Measurements from ENCODE around the gene SLC9A7. TPM values are rescaled to one million over a fixed set of nuclear protein-coding genes. Genes with fewer than 3 reads are reported as not detected.

SLC9A7 gene
- 8.0 and 63.2 TPM in 2 replicates for total RNA-seq (ENCODE audit: low replicate concordance)

- H3K4me3 ChIP-seq (ENCODE audit: low read depth, low read length) = peak within 1 kb of the TSS; percentile 73
- TF ChIP-seq, protein P1, sequence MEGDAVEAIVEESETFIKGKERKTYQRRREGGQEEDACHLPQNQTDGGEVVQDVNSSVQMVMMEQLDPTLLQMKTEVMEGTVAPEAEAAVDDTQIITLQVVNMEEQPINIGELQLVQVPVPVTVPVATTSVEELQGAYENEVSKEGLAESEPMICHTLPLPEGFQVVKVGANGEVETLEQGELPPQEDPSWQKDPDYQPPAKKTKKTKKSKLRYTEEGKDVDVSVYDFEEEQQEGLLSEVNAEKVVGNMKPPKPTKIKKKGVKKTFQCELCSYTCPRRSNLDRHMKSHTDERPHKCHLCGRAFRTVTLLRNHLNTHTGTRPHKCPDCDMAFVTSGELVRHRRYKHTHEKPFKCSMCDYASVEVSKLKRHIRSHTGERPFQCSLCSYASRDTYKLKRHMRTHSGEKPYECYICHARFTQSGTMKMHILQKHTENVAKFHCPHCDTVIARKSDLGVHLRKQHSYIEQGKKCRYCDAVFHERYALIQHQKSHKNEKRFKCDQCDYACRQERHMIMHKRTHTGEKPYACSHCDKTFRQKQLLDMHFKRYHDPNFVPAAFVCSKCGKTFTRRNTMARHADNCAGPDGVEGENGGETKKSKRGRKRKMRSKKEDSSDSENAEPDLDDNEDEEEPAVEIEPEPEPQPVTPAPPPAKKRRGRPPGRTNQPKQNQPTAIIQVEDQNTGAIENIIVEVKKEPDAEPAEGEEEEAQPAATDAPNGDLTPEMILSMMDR (IDR thresholded peaks at IDR 0.05; ENCODE audit: insufficient read depth, low read length) = peak; percentile 80
- peak; percentile 62 for DNase-seq (ENCODE audit: low read depth)
These were observed at the start of gene SLC9A7 for GRCh38 chrX:46758956-46759644. TSS of gene SLC9A7 (minus strand) at chrX:46759118. CDS start at chrX:46759029, 89 bp downstream.

- DNase-seq (ENCODE audit: low read depth) = peak; percentile 2
These were observed 46.4 kb upstream of the SLC9A7 start for GRCh38 chrX:46805270-46805669.

GRCh38 chrX:46803140-46803539 is 44.2 kb upstream of the SLC9A7 start:
- DNase-seq (ENCODE audit: low read depth) = peak; percentile 5
- TF ChIP-seq, protein P1 (IDR thresholded peaks at IDR 0.05; ENCODE audit: insufficient read depth, low read length) = peak; percentile 26
- no peak overlapping the region for H3K4me3 ChIP-seq (ENCODE audit: low read depth, low read length)

More at GRCh38 chrX:46805270-46805669, 46.4 kb upstream of the SLC9A7 start:
- TF ChIP-seq, protein P1 (IDR thresholded peaks at IDR 0.05; ENCODE audit: insufficient read depth, low read length) = no peak
- H3K4me3 ChIP-seq (ENCODE audit: low read depth, low read length) = no peak overlapping the region

DNA sequence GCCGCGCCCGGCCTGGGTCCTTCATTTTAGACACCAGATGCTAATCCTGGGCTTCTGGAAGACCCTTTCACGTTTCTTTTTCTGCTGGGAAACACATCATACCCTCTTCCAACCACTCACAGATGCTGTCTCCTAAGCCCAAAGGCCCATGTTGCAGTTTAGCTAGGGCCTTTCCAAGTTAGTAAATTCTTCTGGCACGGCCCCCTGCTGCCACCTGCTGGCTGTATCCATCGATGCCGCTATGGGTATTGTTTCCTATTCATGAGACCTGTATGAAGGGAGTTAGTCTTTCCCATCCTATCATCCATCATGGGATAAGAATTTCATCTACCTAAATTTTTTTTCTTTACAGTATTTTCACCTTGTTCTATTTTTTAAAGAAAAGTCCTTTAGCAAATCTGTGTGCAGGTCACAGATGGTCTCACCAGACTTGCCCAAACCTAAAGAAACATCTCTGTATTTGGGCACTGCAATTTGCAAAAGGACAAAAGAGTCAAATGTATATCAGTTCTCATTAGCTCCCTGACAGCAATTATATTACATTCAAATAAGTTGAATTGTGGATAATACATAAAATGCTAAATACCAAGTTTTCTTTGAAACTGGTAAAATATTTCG is 37.8 kb upstream of the SLC9A7 start:
- TF ChIP-seq, protein P1 (IDR thresholded peaks at IDR 0.05; ENCODE audit: insufficient read depth, low read length) = peak; percentile 83
- no peak overlapping the region for H3K4me3 ChIP-seq (ENCODE audit: low read depth, low read length)
- DNase-seq (ENCODE audit: low read depth) = peak; percentile 77

DNA sequence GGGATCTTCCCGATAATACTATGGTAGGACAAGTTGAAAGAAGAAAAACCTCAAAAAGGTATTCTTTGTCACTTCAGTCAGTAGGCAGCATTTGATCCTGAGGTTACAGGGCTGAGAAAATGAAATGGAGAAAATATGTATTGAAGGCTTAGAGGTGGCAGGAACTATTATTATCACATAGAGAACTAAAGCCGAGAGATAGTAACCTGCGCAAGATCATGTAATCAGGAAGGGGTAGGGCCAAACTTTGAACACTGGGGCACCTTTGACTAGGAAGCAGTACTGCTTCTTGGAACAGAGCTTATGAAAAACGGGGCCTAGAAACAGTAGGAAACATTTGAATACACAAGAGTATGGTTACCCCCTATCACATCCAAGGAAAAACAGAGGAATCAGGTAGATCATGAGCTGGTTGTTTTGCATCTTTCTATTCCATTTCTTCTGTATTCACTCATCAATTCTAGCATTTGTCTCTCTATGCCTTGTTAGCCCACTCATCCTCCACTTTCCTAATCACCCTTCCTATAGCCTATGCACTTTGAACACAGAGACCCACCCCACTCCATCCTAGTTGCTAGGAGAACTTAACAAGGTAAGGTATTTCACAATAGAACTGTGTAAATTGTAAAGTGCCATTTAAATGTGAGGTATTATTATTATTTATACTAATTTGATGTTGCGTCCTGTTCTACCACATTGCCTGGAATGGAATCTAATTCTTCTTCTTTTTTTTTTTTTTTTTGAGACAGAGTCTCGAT is 34.6 kb upstream of the SLC9A7 start:
- TF ChIP-seq, protein P1 (IDR thresholded peaks at IDR 0.05; ENCODE audit: insufficient read depth, low read length) = no peak
- no peak overlapping the region for H3K4me3 ChIP-seq (ENCODE audit: low read depth, low read length)

GRCh38 chrX:46792810-46793188 is 33.9 kb upstream of the SLC9A7 start:
- no peak overlapping the region for H3K4me3 ChIP-seq (ENCODE audit: low read depth, low read length)
- no peak for DNase-seq (ENCODE audit: low read depth)
- TF ChIP-seq, protein P1 (IDR thresholded peaks at IDR 0.05; ENCODE audit: insufficient read depth, low read length) = no peak

More for the DNA sequence above, 34.6 kb upstream of the SLC9A7 start:
- DNase-seq (ENCODE audit: low read depth) = no peak
